A549 (cell line): Measurements from ENCODE around the gene RAG2. TPM values are rescaled to one million over a fixed set of nuclear protein-coding genes. Genes with fewer than 3 reads are reported as not detected.

Source experiments
- CBX2 ChIP-seq: fragments of 200-600 bp; sonication (generic); IDR thresholded peaks from 2 replicates; pipeline ENCODE4 v1.6.1; 2016; ENCODE audit warnings: low read depth, mild to moderate bottlenecking, borderline replicate concordance
- CEBPB ChIP-seq, 2 experiments: fragments of >200 bp in 1 of 2; sonication (Bioruptor Twin) in 1 of 2; formaldehyde crosslinking in 1 of 2; IDR thresholded peaks; 2 replicates each; pipeline ENCODE4 v1.6.1; 2012 to 2016
- CHD4 ChIP-seq: fragments of 200-600 bp; sonication (generic); IDR thresholded peaks from 2 replicates; pipeline ENCODE4 v1.6.1; 2016; ENCODE audit warnings: antibody characterized with exemption, mild to moderate bottlenecking, borderline replicate concordance
- GATA3 ChIP-seq: IDR thresholded peaks from 2 replicates; pipeline ENCODE4 v1.6.1; 2012; ENCODE audit warnings: borderline replicate concordance
- HDAC2 ChIP-seq: fragments of 200-600 bp; sonication (generic); IDR thresholded peaks from 2 replicates; pipeline ENCODE4 v1.6.1; 2016
- HOXB13 ChIP-seq: fragments of 250-450 bp; sonication (Bioruptor Pico); IDR thresholded peaks from 2 replicates; pipeline ENCODE4 v1.5.0; 2020; ENCODE audit warnings: low read depth, mild to moderate bottlenecking, moderate library complexity
- JUN ChIP-seq, 2 experiments: fragments of >200 bp; sonication (Bioruptor Twin); formaldehyde crosslinking; IDR thresholded peaks; 2 replicates in 1 of 2; 3 replicates in 1 of 2; pipeline ENCODE4 v1.6.1; 2016 to 2017
- JUNB ChIP-seq: fragments of >200 bp; sonication (Bioruptor Twin); formaldehyde crosslinking; IDR thresholded peaks from 2 replicates; pipeline ENCODE4 v1.6.1; 2016
- KDM5A ChIP-seq: fragments of 200-600 bp; sonication (generic); IDR thresholded peaks from 2 replicates; pipeline ENCODE4 v1.6.1; 2016; ENCODE audit warnings: antibody characterized with exemption, mild to moderate bottlenecking
- MAFK ChIP-seq: fragments of 450-650 bp; IDR thresholded peaks from 2 replicates; pipeline ENCODE4 v1.6.1; 2014; ENCODE audit not compliant: partially characterized antibody
- MAZ ChIP-seq: fragments of 150-350 bp; IDR thresholded peaks from 2 replicates; pipeline ENCODE4 v1.6.1; 2014; ENCODE audit warnings: antibody characterized with exemption, low read depth, low read length, borderline replicate concordance
- MYC ChIP-seq: IDR thresholded peaks from 2 replicates; pipeline ENCODE4 v1.6.1; 2012; ENCODE audit warnings: mild to moderate bottlenecking, inconsistent platforms, low read length, improper control_type of control experiment, borderline replicate concordance
- NPAS2 ChIP-seq: fragments of 250-450 bp; sonication (Bioruptor Pico); IDR thresholded peaks from 2 replicates; pipeline ENCODE4 v1.8.0; 2022; ENCODE audit warnings: mild to moderate bottlenecking, moderate library complexity, borderline replicate concordance
- RARB ChIP-seq: fragments of 250-450 bp; sonication (Bioruptor Pico); IDR thresholded peaks from 2 replicates; pipeline ENCODE4 v1.8.0; 2021; ENCODE audit warnings: mild to moderate bottlenecking, moderate library complexity
- RFX5 ChIP-seq: fragments of 450-650 bp; IDR thresholded peaks from 2 replicates; pipeline ENCODE4 v1.7.1; 2014; ENCODE audit warnings: antibody characterized with exemption, mild to moderate bottlenecking, moderate library complexity
- SMC3 ChIP-seq: fragments of >200 bp; sonication (Bioruptor Twin); formaldehyde crosslinking; IDR thresholded peaks from 3 replicates; pipeline ENCODE4 v1.6.1; 2018; ENCODE audit warnings: inconsistent platforms
- TP53 ChIP-seq: fragments of 250-450 bp; sonication (Bioruptor Pico); IDR thresholded peaks from 2 replicates; pipeline ENCODE4 v1.5.0; 2021; ENCODE audit warnings: mild to moderate bottlenecking, moderate library complexity
- ZC3H11A ChIP-seq: fragments of 450-650 bp; IDR thresholded peaks from 2 replicates; pipeline ENCODE4 v1.6.1; 2014; ENCODE audit warnings: antibody characterized with exemption, mild to moderate bottlenecking
- ZFP36 ChIP-seq: fragments of 450-650 bp; IDR thresholded peaks from 2 replicates; pipeline ENCODE4 v1.6.1; 2014; ENCODE audit warnings: borderline replicate concordance; ENCODE audit not compliant: partially characterized antibody
- polyA plus RNA-seq, 4 experiments: library from polyadenylated mRNA; depleted of rRNA in 3 of 4; stranded (reverse); fragments of >200 nt; fragmentation: RNase III in 1 of 4; extraction: RNeasy Plus Mini Kit Qiagen cat#74134 plus additional on column Dnase treatment in 1 of 4; gene quantifications; 2 replicates in 3 of 4; 3 replicates in 1 of 4; pipeline ENCODE4 v1.2.3, GENCODE V29; 2011 to 2017
- TF ChIP-seq, protein P1 (sequence below): fragments of 150-350 bp; IDR thresholded peaks from 2 replicates; pipeline ENCODE4 v1.6.1; 2014; ENCODE audit warnings: low read depth, mild to moderate bottlenecking, low read length
- TF ChIP-seq, protein P2 (sequence below): IDR thresholded peaks from 2 replicates; pipeline ENCODE4 v1.6.1; 2012; ENCODE audit warnings: low read depth, borderline replicate concordance
- TF ChIP-seq, protein P3 (sequence below): fragments of 200-600 bp; sonication (generic); IDR thresholded peaks from 2 replicates; pipeline ENCODE4 v1.6.1; 2016; ENCODE audit warnings: antibody characterized with exemption, mild to moderate bottlenecking, moderate library complexity
- TF ChIP-seq, protein P4 (sequence below): fragments of >200 bp; sonication (Bioruptor Twin); formaldehyde crosslinking; IDR thresholded peaks from 3 replicates; pipeline ENCODE4 v1.5.1; 2016
- TF ChIP-seq, protein P5 (sequence below): IDR thresholded peaks from 2 replicates; pipeline ENCODE4 v1.6.1; 2012
- TF ChIP-seq, protein P6 (sequence below): fragments of 250-450 bp; sonication (Bioruptor Pico); IDR thresholded peaks from 2 replicates; pipeline ENCODE4 v1.5.0; 2020; ENCODE audit warnings: low read depth, mild to moderate bottlenecking, moderate library complexity
- TF ChIP-seq, protein P7 (sequence below): fragments of 450-650 bp; IDR thresholded peaks from 2 replicates; pipeline ENCODE4 v1.6.1; 2014; ENCODE audit warnings: antibody characterized with exemption
- TF ChIP-seq, protein P8 (sequence below): fragments of 250-450 bp; sonication (Bioruptor Pico); IDR thresholded peaks from 2 replicates; pipeline ENCODE4 v1.5.0; 2021; ENCODE audit warnings: mild to moderate bottlenecking, moderate library complexity, borderline replicate concordance

RAG2 gene
- polyA plus RNA-seq, 2 of the 4 experiments (the other 2 are of a cell fraction), result not detected

DNA sequence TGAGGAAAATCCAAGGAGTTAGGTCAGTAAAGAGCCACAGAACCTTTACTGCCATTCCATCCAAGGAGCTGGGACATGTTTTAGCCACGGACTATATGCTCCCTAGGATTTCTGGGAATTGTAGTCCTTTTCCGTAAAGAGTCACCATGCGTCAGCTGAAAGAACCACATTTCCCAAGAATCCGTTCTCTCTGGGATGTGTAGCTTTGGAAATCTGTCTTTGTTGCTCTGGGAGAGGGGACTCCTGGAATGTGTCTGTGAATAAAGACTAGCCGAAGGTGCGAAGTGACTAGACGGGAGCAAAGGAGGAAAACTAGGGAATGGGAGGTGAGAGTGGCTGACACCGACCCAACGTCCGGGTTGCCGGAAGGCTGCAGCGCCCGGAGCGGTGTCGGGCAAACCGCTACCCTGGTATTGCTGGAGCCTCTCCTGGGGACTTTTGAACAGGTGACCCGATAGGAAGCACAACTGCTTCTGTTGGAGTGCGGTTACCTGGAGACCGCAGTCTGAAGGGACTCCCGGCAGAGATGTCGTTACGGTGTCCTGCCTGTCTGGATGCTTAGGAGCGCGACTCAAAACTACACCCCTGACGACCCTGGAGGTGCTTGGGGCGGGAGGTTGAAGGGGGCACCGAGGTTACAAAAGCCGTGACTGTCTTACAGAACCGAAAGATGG, 3.6 kb downstream of the RAG2 start, which contains the start of gene IFTAP (continued):
- TF ChIP-seq MAZ (no peak), NPAS2 (CRISPR knock-in tag) (no peak), CBX2 (no peak), GATA3 (no peak), KDM5A (0 out of 2 replicates have a peak, but pooled peaks have one; percentile 50), MAFK (peak; percentile 45), CEBPB (IDR thresholded peaks at IDR 0.05) (peak in 1 of 2 experiments; percentile 14; a peak in 1 of 4 replicates), SMC3 (no peak), JUN (IDR thresholded peaks at IDR 0.05) (peak in 1 of 2 experiments; percentile 87; a peak in 2 of 5 replicates), MYC (no peak), RARB (CRISPR knock-in tag) (no peak), ZFP36 (no peak), CHD4 (no peak), HOXB13 (0 out of 2 replicates have a peak, but pooled peaks have one; percentile 38), HDAC2 (no peak), JUNB (no peak), ZC3H11A (peak; percentile 14; the same call in 1 of the 2 replicates), TP53 (CRISPR knock-in tag) (no peak), RFX5 (0 out of 2 replicates have a peak, but pooled peaks have one; percentile 31)
- TF ChIP-seq, protein P1, sequence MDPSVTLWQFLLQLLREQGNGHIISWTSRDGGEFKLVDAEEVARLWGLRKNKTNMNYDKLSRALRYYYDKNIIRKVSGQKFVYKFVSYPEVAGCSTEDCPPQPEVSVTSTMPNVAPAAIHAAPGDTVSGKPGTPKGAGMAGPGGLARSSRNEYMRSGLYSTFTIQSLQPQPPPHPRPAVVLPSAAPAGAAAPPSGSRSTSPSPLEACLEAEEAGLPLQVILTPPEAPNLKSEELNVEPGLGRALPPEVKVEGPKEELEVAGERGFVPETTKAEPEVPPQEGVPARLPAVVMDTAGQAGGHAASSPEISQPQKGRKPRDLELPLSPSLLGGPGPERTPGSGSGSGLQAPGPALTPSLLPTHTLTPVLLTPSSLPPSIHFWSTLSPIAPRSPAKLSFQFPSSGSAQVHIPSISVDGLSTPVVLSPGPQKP, result no peak
- TF ChIP-seq, protein P2, sequence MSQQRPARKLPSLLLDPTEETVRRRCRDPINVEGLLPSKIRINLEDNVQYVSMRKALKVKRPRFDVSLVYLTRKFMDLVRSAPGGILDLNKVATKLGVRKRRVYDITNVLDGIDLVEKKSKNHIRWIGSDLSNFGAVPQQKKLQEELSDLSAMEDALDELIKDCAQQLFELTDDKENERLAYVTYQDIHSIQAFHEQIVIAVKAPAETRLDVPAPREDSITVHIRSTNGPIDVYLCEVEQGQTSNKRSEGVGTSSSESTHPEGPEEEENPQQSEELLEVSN, result peak; percentile 58; the same call in 1 of the 2 replicates
- TF ChIP-seq, protein P3, sequence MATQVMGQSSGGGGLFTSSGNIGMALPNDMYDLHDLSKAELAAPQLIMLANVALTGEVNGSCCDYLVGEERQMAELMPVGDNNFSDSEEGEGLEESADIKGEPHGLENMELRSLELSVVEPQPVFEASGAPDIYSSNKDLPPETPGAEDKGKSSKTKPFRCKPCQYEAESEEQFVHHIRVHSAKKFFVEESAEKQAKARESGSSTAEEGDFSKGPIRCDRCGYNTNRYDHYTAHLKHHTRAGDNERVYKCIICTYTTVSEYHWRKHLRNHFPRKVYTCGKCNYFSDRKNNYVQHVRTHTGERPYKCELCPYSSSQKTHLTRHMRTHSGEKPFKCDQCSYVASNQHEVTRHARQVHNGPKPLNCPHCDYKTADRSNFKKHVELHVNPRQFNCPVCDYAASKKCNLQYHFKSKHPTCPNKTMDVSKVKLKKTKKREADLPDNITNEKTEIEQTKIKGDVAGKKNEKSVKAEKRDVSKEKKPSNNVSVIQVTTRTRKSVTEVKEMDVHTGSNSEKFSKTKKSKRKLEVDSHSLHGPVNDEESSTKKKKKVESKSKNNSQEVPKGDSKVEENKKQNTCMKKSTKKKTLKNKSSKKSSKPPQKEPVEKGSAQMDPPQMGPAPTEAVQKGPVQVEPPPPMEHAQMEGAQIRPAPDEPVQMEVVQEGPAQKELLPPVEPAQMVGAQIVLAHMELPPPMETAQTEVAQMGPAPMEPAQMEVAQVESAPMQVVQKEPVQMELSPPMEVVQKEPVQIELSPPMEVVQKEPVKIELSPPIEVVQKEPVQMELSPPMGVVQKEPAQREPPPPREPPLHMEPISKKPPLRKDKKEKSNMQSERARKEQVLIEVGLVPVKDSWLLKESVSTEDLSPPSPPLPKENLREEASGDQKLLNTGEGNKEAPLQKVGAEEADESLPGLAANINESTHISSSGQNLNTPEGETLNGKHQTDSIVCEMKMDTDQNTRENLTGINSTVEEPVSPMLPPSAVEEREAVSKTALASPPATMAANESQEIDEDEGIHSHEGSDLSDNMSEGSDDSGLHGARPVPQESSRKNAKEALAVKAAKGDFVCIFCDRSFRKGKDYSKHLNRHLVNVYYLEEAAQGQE, result no peak
- TF ChIP-seq, protein P4, sequence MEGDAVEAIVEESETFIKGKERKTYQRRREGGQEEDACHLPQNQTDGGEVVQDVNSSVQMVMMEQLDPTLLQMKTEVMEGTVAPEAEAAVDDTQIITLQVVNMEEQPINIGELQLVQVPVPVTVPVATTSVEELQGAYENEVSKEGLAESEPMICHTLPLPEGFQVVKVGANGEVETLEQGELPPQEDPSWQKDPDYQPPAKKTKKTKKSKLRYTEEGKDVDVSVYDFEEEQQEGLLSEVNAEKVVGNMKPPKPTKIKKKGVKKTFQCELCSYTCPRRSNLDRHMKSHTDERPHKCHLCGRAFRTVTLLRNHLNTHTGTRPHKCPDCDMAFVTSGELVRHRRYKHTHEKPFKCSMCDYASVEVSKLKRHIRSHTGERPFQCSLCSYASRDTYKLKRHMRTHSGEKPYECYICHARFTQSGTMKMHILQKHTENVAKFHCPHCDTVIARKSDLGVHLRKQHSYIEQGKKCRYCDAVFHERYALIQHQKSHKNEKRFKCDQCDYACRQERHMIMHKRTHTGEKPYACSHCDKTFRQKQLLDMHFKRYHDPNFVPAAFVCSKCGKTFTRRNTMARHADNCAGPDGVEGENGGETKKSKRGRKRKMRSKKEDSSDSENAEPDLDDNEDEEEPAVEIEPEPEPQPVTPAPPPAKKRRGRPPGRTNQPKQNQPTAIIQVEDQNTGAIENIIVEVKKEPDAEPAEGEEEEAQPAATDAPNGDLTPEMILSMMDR, result no peak
- TF ChIP-seq, protein P5, sequence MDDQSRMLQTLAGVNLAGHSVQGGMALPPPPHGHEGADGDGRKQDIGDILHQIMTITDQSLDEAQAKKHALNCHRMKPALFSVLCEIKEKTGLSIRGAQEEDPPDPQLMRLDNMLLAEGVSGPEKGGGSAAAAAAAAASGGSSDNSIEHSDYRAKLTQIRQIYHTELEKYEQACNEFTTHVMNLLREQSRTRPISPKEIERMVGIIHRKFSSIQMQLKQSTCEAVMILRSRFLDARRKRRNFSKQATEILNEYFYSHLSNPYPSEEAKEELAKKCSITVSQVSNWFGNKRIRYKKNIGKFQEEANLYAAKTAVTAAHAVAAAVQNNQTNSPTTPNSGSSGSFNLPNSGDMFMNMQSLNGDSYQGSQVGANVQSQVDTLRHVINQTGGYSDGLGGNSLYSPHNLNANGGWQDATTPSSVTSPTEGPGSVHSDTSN, result no peak
- TF ChIP-seq, protein P6, sequence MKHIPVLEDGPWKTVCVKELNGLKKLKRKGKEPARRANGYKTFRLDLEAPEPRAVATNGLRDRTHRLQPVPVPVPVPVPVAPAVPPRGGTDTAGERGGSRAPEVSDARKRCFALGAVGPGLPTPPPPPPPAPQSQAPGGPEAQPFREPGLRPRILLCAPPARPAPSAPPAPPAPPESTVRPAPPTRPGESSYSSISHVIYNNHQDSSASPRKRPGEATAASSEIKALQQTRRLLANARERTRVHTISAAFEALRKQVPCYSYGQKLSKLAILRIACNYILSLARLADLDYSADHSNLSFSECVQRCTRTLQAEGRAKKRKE (CRISPR knock-in tag), result peak; percentile 50; the same call in 1 of the 2 replicates
- TF ChIP-seq, protein P7, sequence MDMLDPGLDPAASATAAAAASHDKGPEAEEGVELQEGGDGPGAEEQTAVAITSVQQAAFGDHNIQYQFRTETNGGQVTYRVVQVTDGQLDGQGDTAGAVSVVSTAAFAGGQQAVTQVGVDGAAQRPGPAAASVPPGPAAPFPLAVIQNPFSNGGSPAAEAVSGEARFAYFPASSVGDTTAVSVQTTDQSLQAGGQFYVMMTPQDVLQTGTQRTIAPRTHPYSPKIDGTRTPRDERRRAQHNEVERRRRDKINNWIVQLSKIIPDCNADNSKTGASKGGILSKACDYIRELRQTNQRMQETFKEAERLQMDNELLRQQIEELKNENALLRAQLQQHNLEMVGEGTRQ, result no peak
- TF ChIP-seq, protein P8, sequence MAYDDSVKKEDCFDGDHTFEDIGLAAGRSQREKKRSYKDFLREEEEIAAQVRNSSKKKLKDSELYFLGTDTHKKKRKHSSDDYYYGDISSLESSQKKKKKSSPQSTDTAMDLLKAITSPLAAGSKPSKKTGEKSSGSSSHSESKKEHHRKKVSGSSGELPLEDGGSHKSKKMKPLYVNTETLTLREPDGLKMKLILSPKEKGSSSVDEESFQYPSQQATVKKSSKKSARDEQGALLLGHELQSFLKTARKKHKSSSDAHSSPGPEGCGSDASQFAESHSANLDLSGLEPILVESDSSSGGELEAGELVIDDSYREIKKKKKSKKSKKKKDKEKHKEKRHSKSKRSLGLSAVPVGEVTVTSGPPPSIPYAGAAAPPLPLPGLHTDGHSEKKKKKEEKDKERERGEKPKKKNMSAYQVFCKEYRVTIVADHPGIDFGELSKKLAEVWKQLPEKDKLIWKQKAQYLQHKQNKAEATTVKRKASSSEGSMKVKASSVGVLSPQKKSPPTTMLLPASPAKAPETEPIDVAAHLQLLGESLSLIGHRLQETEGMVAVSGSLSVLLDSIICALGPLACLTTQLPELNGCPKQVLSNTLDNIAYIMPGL (CRISPR knock-in tag), result no peak
